Stimulated activated CD4-positive, alpha-beta T cell treated with anti-CD3 and anti-CD28 coated beads, Interleukin-2, amount 100 ng/mL, for 48 hours (primary cell): Measurements from ENCODE around the gene KCNQ4.

Source experiments
- DNase-seq, 2 donors: peaks; one replicate each; pipeline ENCODE4 v3.0.0-alpha.2; 2020

KCNQ4 gene

GRCh38 chr1:40872276-40872675, 88.7 kb downstream of the KCNQ4 start:
- DNase-seq, result no peak

GRCh38 chr1:40873863-40874472, 90.4 kb downstream of the KCNQ4 start:
- no peak for DNase-seq

- DNase-seq, result no peak
Measured at GRCh38 chr1:40876436-40876761, 92.8 kb downstream of the KCNQ4 start.

GRCh38 chr1:40876891-40877290, 93.3 kb downstream of the KCNQ4 start:
- DNase-seq, result no peak

- no peak for DNase-seq
Measured at GRCh38 chr1:40877698-40878097, 94.1 kb downstream of the KCNQ4 start.

GRCh38 chr1:40878906-40879305, 95.3 kb downstream of the KCNQ4 start:
- no peak for DNase-seq

GRCh38 chr1:40879482-40880175, 96.0 kb downstream of the KCNQ4 start:
- no peak for DNase-seq

- DNase-seq, result no peak
Measured at GRCh38 chr1:40880813-40881549, 97.4 kb downstream of the KCNQ4 start.

- no peak for DNase-seq
Measured at GRCh38 chr1:40884055-40884795, 100.6 kb downstream of the KCNQ4 start.

GRCh38 chr1:40886318-40887011, 102.9 kb downstream of the KCNQ4 start:
- no peak for DNase-seq

- no peak for DNase-seq
Measured at GRCh38 chr1:40887012-40887378, 103.4 kb downstream of the KCNQ4 start.

- DNase-seq, result no peak
Measured at GRCh38 chr1:40887652-40888051, 104.1 kb downstream of the KCNQ4 start.
